Stimulated activated CD8-positive, alpha-beta memory T cell treated with anti-CD3 and anti-CD28 coated beads, Interleukin-12 subunit alpha, Interleukin-12 subunit beta, amount 100 ng/mL, for 1 hour (primary cell): ENCODE results near the gene DHRS7B.

Experiments
- DNase-seq: peaks from one replicate; pipeline ENCODE4 v3.0.0-alpha.2; 2020; ENCODE audit warnings: low read depth

DHRS7B gene

DNA sequence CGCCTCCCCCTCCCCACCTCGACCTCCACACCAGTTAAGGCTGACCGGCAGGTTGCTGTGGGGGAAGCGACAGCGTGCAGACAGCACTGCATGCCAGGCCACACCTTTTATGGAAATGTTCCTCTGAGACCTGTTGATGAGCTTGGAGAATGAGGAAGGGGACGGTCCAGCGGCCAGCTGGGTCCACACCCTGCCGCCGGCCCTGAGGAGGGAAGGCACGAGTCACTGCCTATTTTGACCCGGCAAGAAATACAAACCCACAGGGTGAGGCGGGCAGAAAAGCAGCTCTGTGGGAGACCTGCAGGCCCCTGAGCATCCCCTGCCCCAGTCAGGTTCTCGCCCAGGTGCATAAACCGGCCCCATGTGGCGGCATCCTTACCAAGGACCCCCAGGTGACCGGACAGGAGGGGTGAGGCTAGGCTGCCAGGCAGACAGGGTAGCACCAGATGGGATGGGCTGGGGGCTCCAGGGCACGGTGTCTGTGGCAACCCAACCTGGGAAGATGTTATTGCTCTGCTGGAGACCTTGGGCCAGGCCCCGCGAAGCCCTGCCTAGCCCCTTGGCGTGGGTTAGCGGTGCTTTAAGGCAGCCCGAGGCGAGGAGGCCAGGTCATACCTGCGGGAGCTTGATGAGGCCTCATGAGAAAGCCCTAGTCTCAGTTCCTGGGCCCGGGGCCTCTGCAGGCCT, 113.7 kb downstream of the DHRS7B start:
- no peak for DNase-seq
